Stimulated activated CD4-positive, alpha-beta T cell treated with anti-CD3 and anti-CD28 coated beads, Interleukin-4, amount 100 ng/mL, for 4 hours (primary cell): ENCODE data around the gene EDN2.

Source experiments
- DNase-seq, 2 experiments: peaks; one replicate each; pipeline ENCODE4 v3.0.0-alpha.2; 2020

EDN2 gene

GRCh38 chr1:41461790-41462679 lies 22.4 kb downstream of the EDN2 start:
- no peak for DNase-seq

GRCh38 chr1:41456847-41457540 lies 27.5 kb downstream of the EDN2 start:
- DNase-seq: no peak

GRCh38 chr1:41455479-41456332 lies 28.8 kb downstream of the EDN2 start:
- DNase-seq: no peak

- no peak for DNase-seq
These were observed 30.1 kb downstream of the EDN2 start for GRCh38 chr1:41454406-41454805.

GRCh38 chr1:41452704-41453290 lies 31.7 kb downstream of the EDN2 start:
- DNase-seq: no peak

GRCh38 chr1:41450747-41451285 lies 33.7 kb downstream of the EDN2 start:
- DNase-seq: no peak

- no peak for DNase-seq
These were observed 35.1 kb downstream of the EDN2 start for GRCh38 chr1:41449326-41449921.

GRCh38 chr1:41448821-41449220 lies 35.7 kb downstream of the EDN2 start:
- no peak for DNase-seq

- DNase-seq: no peak
These were observed 36.3 kb downstream of the EDN2 start for GRCh38 chr1:41447995-41448770.

- DNase-seq: no peak
These were observed 37.5 kb downstream of the EDN2 start for GRCh38 chr1:41446851-41447610.

GRCh38 chr1:41444785-41445184 lies 39.7 kb downstream of the EDN2 start:
- no peak for DNase-seq

- no peak for DNase-seq
These were observed 40.2 kb downstream of the EDN2 start for GRCh38 chr1:41444246-41444645.

- DNase-seq: no peak
These were observed 41.7 kb downstream of the EDN2 start for GRCh38 chr1:41442697-41443251.

GRCh38 chr1:41440321-41441085 lies 44.0 kb downstream of the EDN2 start:
- no peak for DNase-seq

GRCh38 chr1:41439234-41439633 lies 45.2 kb downstream of the EDN2 start:
- DNase-seq: no peak

- no peak for DNase-seq
These were observed 45.8 kb downstream of the EDN2 start for GRCh38 chr1:41438711-41439110.

- DNase-seq: no peak
These were observed 47.5 kb downstream of the EDN2 start for GRCh38 chr1:41437011-41437355.

- DNase-seq: no peak
These were observed 48.0 kb downstream of the EDN2 start for GRCh38 chr1:41436281-41437010.
